ENCODE measurements around the gene TGM2. TPM values are rescaled to one million over a fixed set of nuclear protein-coding genes. Genes with fewer than 3 reads are reported as not detected.

TGM2 gene
- total and polyA plus RNA-seq, 2 donors (not counting 1 experiment from before 2014, with no cell fraction given) = 2.4 to 60.8 TPM

- Histone ChIP-seq H3K4me3 (ENCODE audit: control extremely low read depth in 1 of 5, extremely low read depth in 1 of 5, insufficient read depth in 1 of 5, low read depth in 2 of 5, low read length in 4 of 5) (no peak overlapping the region), H3K9ac (ENCODE audit: low read length) (no peak overlapping the region), H4K20me1 (ENCODE audit: control insufficient read depth, insufficient read depth, low read length, poor library complexity, severe bottlenecking) (no peaks in the 10 kb centered on the region), H3K4me1 (ENCODE audit: control insufficient read depth in 2 of 2, insufficient read depth in 2 of 2, low read length in 2 of 2) (no peaks in the 10 kb centered on the region), H3K79me2 (ENCODE audit: control insufficient read depth, insufficient read depth, low read length) (no peaks in the 10 kb centered on the region), H3K9me3 (ENCODE audit: control extremely low read depth in 1 of 3, control insufficient read depth in 2 of 3, insufficient read depth in 1 of 3, low read length in 2 of 3) (no peaks in the 10 kb centered on the region), H3K36me3 (replicated peaks in 1 of 2; ENCODE audit: control extremely low read depth in 1 of 2, control insufficient read depth in 1 of 2, extremely low read depth in 1 of 2, insufficient read depth in 2 of 2, low read length in 1 of 2) (no peaks in the 10 kb centered on the region), H3K27ac (ENCODE audit: low read length in 2 of 2) (no peak overlapping the region), H2AFZ (ENCODE audit: insufficient read depth, low read depth, low read length, poor library complexity, severe bottlenecking) (no peak overlapping the region), H3K4me2 (replicated peaks; ENCODE audit: low read depth, low read length, poor library complexity, severe bottlenecking) (no peak overlapping the region), H3K27me3 (replicated peaks in 1 of 4; ENCODE audit: control extremely low read depth in 1 of 4, control insufficient read depth in 3 of 4, insufficient read depth in 4 of 4, low read length in 3 of 4) (peaks cover 0 to 17% (median 0%) of the 10 kb centered on the region in 4 experiments)
- Mint-ChIP-seq H3K9me3 (ENCODE audit: insufficient read depth) (no peaks in the 10 kb centered on the region), H3K4me3 (no peak overlapping the region), H3K4me1 (no peaks in the 10 kb centered on the region), H3K27me3 (peaks cover 10% of the 10 kb centered on the region), H3K27ac (no peak overlapping the region)
- DNase-seq (no peak), ATAC-seq (ENCODE audit: low read depth) (no peak)
- ChIA-PET POLR2A (no interaction called here), CTCF (interaction anchor here (2.6 to 7.3 kb wide), 2 partner anchors 14 to 151 kb away, joined by 9 to 66 read pairs; no protein-coding TSS in a partner anchor)
- no peak for TF ChIP-seq EZH2 (IDR thresholded peaks at IDR 0.05; ENCODE audit: borderline replicate concordance, insufficient read depth, low read depth, low read length, poor library complexity, severe bottlenecking)
- TF ChIP-seq CTCF (IDR thresholded peaks at IDR 0.05) = no peak
- intact Hi-C loops (cut with micrococcal nuclease) = no loop called here
- 96% methylated on average over 2 of the region's 3 CpGs for WGBS (ENCODE audit: insufficient coverage)
Observed at GRCh38 chr20:38208523-38208922, 43.5 kb upstream of the TGM2 start.

GRCh38 chr20:38208088-38208487, 43.0 kb upstream of the TGM2 start:
- CTCF ChIA-PET = interaction anchor here (1.5 to 7.3 kb wide), 3 partner anchors 14 to 151 kb away, joined by 3 to 66 read pairs (median 9); no protein-coding TSS in a partner anchor
- intact Hi-C loops (cut with micrococcal nuclease) = no loop called here
- TF ChIP-seq EZH2 (IDR thresholded peaks at IDR 0.05; ENCODE audit: borderline replicate concordance, insufficient read depth, low read depth, low read length, poor library complexity, severe bottlenecking) (no peak), CTCF (IDR thresholded peaks at IDR 0.05) (no peak)
- POLR2A ChIA-PET = no interaction called here
- no peak overlapping the region for H3K4me3 ChIP-seq (ENCODE audit: control extremely low read depth in 1 of 5, extremely low read depth in 1 of 5, insufficient read depth in 1 of 5, low read depth in 2 of 5, low read length in 4 of 5)
- no peak for ATAC-seq (ENCODE audit: low read depth)
- H3K9me3 ChIP-seq (ENCODE audit: control extremely low read depth in 1 of 3, control insufficient read depth in 2 of 3, insufficient read depth in 1 of 3, low read length in 2 of 3) = peaks cover 0 to 3% (median 0%) of the 10 kb centered on the region in 3 donors
- no peaks in the 10 kb centered on the region for H3K4me1 ChIP-seq (ENCODE audit: control insufficient read depth in 2 of 2, insufficient read depth in 2 of 2, low read length in 2 of 2)
- DNase-seq = no peak
- H4K20me1 ChIP-seq (ENCODE audit: control insufficient read depth, insufficient read depth, low read length, poor library complexity, severe bottlenecking) = no peaks in the 10 kb centered on the region
- peaks cover 11% of the 10 kb centered on the region for H3K27me3 Mint-ChIP-seq
- H3K4me1 Mint-ChIP-seq = no peaks in the 10 kb centered on the region
- H3K4me2 ChIP-seq (replicated peaks; ENCODE audit: low read depth, low read length, poor library complexity, severe bottlenecking) = no peak overlapping the region
- H3K27me3 ChIP-seq (replicated peaks in 1 of 4; ENCODE audit: control extremely low read depth in 1 of 4, control insufficient read depth in 3 of 4, insufficient read depth in 4 of 4, low read length in 3 of 4) = peaks cover 0 to 17% (median 0%) of the 10 kb centered on the region in 4 experiments
- H3K4me3 Mint-ChIP-seq = no peak overlapping the region
- H3K27ac Mint-ChIP-seq = no peak overlapping the region
- H2AFZ ChIP-seq (ENCODE audit: insufficient read depth, low read depth, low read length, poor library complexity, severe bottlenecking) = no peak overlapping the region
- H3K9me3 Mint-ChIP-seq (ENCODE audit: insufficient read depth) = no peaks in the 10 kb centered on the region
- H3K36me3 ChIP-seq (replicated peaks in 1 of 2; ENCODE audit: control extremely low read depth in 1 of 2, control insufficient read depth in 1 of 2, extremely low read depth in 1 of 2, insufficient read depth in 2 of 2, low read length in 1 of 2) = no peaks in the 10 kb centered on the region
- WGBS (ENCODE audit: insufficient coverage) = 100% methylated on average over 1 of the region's 1 CpG
- no peak overlapping the region for H3K9ac ChIP-seq (ENCODE audit: low read length)
- H3K27ac ChIP-seq (ENCODE audit: low read length in 2 of 2) = no peak overlapping the region
- no peaks in the 10 kb centered on the region for H3K79me2 ChIP-seq (ENCODE audit: control insufficient read depth, insufficient read depth, low read length)
